Measurements from ENCODE around the gene ATG4B. TPM values are rescaled to one million over a fixed set of nuclear protein-coding genes. Genes with fewer than 3 reads are reported as not detected.

ATG4B gene
- total and polyA plus RNA-seq, 9 of the 15 experiments (the other 6 are each of a cell fraction or from before 2014, with no cell fraction given): 5.9 to 58.8 (median 35.6) TPM

DNA sequence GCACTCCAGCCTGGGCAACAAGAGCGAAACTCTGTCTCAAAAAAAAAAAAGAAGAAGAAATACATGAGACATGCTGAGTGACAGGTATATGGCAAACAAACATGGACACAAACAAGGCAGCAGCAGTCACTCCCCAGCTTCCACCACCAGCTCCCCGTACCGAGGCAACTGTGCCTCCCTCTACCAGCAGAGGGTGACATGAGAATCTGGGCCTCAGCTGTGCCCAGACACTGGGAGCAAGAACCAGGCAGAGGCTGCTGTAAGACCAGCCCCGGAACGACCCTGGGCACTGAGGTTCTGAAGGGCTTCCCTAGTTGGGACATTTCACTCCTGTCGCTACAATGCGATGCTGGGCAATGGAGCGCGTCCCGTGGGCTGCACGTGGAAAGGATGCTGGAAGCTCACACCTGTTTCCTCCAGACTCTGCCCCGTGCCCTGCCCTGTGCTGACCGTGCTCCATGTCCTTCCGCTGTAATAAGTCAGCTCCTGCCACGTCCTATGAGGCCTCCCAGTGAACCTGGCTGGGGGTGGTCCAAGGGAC, 41.8 kb upstream of the ATG4B start (continued):
- TF ChIP-seq, protein P1, sequence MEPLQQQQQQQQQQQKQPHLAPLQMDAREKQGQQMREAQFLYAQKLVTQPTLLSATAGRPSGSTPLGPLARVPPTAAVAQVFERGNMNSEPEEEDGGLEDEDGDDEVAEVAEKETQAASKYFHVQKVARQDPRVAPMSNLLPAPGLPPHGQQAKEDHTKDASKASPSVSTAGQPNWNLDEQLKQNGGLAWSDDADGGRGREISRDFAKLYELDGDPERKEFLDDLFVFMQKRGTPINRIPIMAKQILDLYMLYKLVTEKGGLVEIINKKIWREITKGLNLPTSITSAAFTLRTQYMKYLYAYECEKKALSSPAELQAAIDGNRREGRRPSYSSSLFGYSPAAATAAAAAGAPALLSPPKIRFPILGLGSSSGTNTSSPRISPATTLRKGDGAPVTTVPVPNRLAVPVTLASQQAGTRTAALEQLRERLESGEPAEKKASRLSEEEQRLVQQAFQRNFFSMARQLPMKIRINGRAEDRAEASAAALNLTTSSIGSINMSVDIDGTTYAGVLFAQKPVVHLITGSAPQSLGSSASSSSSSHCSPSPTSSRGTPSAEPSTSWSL (CRISPR knock-in tag; IDR thresholded peaks at IDR 0.05; ENCODE audit: borderline replicate concordance): no peak
- TF ChIP-seq ZC3H8 (IDR thresholded peaks at IDR 0.05): no peak
- TF ChIP-seq ZSCAN29 (IDR thresholded peaks at IDR 0.05): no peak
- no peak for TF ChIP-seq NR2C1 (IDR thresholded peaks at IDR 0.05)
- no peak for TF ChIP-seq NR2C1 (tag; IDR thresholded peaks at IDR 0.05)
- TF ChIP-seq RBBP5 (IDR thresholded peaks at IDR 0.05; ENCODE audit: borderline replicate concordance, insufficient read depth, low read length, poor library complexity, severe bottlenecking): no peak

DNA sequence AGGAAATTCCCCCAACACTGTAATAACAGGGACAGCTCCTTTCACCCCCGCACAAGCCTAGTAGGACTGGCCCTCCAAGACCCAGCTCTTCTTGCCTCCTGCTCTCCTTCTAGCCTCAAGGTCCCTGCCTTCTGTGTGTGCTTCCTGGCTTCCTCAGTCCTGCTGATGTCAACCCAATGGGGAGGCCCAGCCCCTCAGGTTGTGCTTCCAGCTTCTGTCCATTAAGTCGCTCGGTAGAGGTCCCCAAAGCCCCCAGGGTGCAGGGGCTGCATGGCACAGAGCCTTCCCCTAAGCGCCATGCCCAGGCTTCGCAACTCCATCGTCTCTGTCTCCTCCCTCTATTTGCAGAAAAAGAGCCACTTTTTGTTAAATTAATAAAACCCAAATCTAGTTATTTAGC, 39.9 kb upstream of the ATG4B start:
- H3K36me3 ChIP-seq (ENCODE audit: control insufficient read depth, insufficient read depth, low read length): peaks cover 60% of the 10 kb centered on the region; the same call in 2 of the 3 replicates
- H3K4me1 ChIP-seq (replicated peaks in 1 of 2; ENCODE audit: control insufficient read depth in 2 of 2, insufficient read depth in 2 of 2, low read length in 2 of 2): no peaks in the 10 kb centered on the region
- no peak overlapping the region for H3K4me2 ChIP-seq (ENCODE audit: insufficient read depth, low read length)
- no peaks in the 10 kb centered on the region for H3K9me3 ChIP-seq (replicated peaks; ENCODE audit: control insufficient read depth, insufficient read depth, low read depth, low read length)
- ChIA-PET POLR2A (interaction anchor here (0.9 kb wide), 1 partner anchor 12 kb away, joined by 4 read pairs; no protein-coding TSS in a partner anchor), CTCF (ENCODE audit: low intra/inter-chr PET ratio) (no interaction called here)
- intact Hi-C loops (cut with micrococcal nuclease): no loop called here
- no peaks in the 10 kb centered on the region for H3K27me3 ChIP-seq (ENCODE audit: control insufficient read depth in 2 of 2, insufficient read depth in 2 of 2, low read length in 2 of 2)
- in situ Hi-C loops (cut with MboI): no loop called here
- WGBS (ENCODE audit: insufficient coverage, low coverage, missing lambda C conversion rate): 98% methylated on average over 6 of the region's 6 CpGs
- no peak overlapping the region for H2AFZ ChIP-seq (ENCODE audit: low read depth, low read length)
- no peak for FAIRE-seq
- no peaks in the 10 kb centered on the region for H4K20me1 ChIP-seq (replicated peaks; ENCODE audit: control insufficient read depth, insufficient read depth, low read length)
- BruUV-seq (replicated peaks): no TSS peak
- no peaks in the 10 kb centered on the region for H3K79me2 ChIP-seq (ENCODE audit: control insufficient read depth, insufficient read depth, low read length)
- H3K27ac ChIP-seq (ENCODE audit: extremely low read depth, low read depth, low read length): no peak overlapping the region
- H3K4me3 ChIP-seq: no peak overlapping the region
- ATAC-seq: no peak
- no peak for DNase-seq (ENCODE audit: extremely low read depth in 1 of 4, low spot score in 3 of 4)
- H3K9ac ChIP-seq (ENCODE audit: insufficient read depth in 1 of 2, low read depth in 2 of 2, low read length in 2 of 2): no peak overlapping the region; a peak in 1 of 4 replicates
- no peaks in the 10 kb centered on the region for H3K9me1 ChIP-seq (ENCODE audit: control insufficient read depth, insufficient read depth, low read length)
- no peak for TF ChIP-seq FUS (optimal IDR thresholded peaks at IDR 0.05; ENCODE audit: low read depth, low read length)
- no peak for TF ChIP-seq NFIX (CRISPR knock-in tag; IDR thresholded peaks at IDR 0.05; ENCODE audit: low read depth)
- TF ChIP-seq BHLHE40 (IDR thresholded peaks at IDR 0.05; ENCODE audit: low read length): no peak
- TF ChIP-seq ETV5 (CRISPR knock-in tag; IDR thresholded peaks at IDR 0.05; ENCODE audit: low read depth): no peak
- no peak for TF ChIP-seq FOXJ2 (tag; IDR thresholded peaks at IDR 0.05)
- no peak for TF ChIP-seq LCOR (CRISPR knock-in tag; IDR thresholded peaks at IDR 0.05)
- TF ChIP-seq, protein P2, sequence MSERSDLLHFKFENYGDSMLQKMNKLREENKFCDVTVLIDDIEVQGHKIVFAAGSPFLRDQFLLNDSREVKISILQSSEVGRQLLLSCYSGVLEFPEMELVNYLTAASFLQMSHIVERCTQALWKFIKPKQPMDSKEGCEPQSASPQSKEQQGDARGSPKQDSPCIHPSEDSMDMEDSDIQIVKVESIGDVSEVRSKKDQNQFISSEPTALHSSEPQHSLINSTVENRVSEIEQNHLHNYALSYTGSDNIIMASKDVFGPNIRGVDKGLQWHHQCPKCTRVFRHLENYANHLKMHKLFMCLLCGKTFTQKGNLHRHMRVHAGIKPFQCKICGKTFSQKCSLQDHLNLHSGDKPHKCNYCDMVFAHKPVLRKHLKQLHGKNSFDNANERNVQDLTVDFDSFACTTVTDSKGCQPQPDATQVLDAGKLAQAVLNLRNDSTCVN (CRISPR knock-in tag; IDR thresholded peaks at IDR 0.05): no peak
- no peak for TF ChIP-seq TRIM24 (IDR thresholded peaks at IDR 0.05)
- TF ChIP-seq, protein P3, sequence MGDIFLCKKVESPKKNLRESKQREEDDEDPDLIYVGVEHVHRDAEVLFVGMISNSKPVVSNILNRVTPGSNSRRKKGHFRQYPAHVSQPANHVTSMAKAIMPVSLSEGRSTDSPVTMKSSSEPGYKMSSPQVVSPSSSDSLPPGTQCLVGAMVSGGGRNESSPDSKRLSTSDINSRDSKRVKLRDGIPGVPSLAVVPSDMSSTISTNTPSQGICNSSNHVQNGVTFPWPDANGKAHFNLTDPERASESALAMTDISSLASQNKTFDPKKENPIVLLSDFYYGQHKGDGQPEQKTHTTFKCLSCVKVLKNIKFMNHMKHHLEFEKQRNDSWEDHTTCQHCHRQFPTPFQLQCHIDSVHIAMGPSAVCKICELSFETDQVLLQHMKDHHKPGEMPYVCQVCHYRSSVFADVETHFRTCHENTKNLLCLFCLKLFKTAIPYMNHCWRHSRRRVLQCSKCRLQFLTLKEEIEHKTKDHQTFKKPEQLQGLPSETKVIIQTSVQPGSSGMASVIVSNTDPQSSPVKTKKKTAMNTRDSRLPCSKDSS (IDR thresholded peaks at IDR 0.05; ENCODE audit: low read depth, partially characterized antibody): no peak
- TF ChIP-seq NUFIP1 (IDR thresholded peaks at IDR 0.05; ENCODE audit: partially characterized antibody): no peak
- no peak for TF ChIP-seq DDX20 (tag; IDR thresholded peaks at IDR 0.05; ENCODE audit: low read depth)
- TF ChIP-seq ETV6 (IDR thresholded peaks at IDR 0.05; ENCODE audit: borderline replicate concordance in 1 of 2, low read depth in 2 of 2, low read length in 1 of 2): no peak
- no peak for TF ChIP-seq ETV6 (CRISPR knock-in tag; IDR thresholded peaks at IDR 0.05; ENCODE audit: borderline replicate concordance)
- TF ChIP-seq TCF7L2 (IDR thresholded peaks at IDR 0.05; ENCODE audit: low read depth, low read length): no peak
